PC-9 (cell line): Measurements from ENCODE around the gene GORASP1. TPM values are rescaled to one million over a fixed set of nuclear protein-coding genes. Genes with fewer than 3 reads are reported as not detected.

Experiments
- BruUV-seq: library from RNA; stranded (reverse); fragments of 400-500 nt; replicated peaks from 2 replicates; lab custom pipeline; 2021; lab: Mats Ljungman, UMichigan
- CTCF ChIA-PET: fragments of 300-600 bp; sonication (Branson Sonifier 250); formaldehyde crosslinking; loops from one replicate; lab custom pipeline; 2022; ENCODE audit warnings: antibody characterized with exemption; lab: Charles Lee
- POLR2A ChIA-PET: fragments of 300-600 bp; sonication (Branson Sonifier 250); formaldehyde crosslinking; loops from one replicate; lab custom pipeline; 2022; ENCODE audit warnings: antibody characterized with exemption; ENCODE audit not compliant: unreplicated experiment; lab: Charles Lee
- DNase-seq, 2 experiments: peaks; one replicate each; pipeline versions ENCODE4 v3.0.0 to v3.0.0-alpha.2; 2015 to 2022; ENCODE audit warnings: mixed read lengths in 1 of 2
- H2AFZ ChIP-seq: fragments of 200-600 bp; sonication (generic); 2 replicates; pipeline ENCODE4 v1.8.1; 2017; ENCODE audit warnings: antibody characterized with exemption
- H3F3A ChIP-seq: fragments of 200-600 bp; sonication (generic); 2 replicates; pipeline ENCODE4 v1.8.1; 2017; ENCODE audit warnings: antibody characterized with exemption, mild to moderate bottlenecking, low read depth; ENCODE audit not compliant: insufficient read depth
- H3K27ac ChIP-seq: fragments of 200-600 bp; sonication (generic); 2 replicates; pipeline ENCODE4 v1.6.1; 2016; ENCODE audit warnings: mixed run types
- H3K27me3 ChIP-seq: fragments of 200-600 bp; sonication (generic); 2 replicates; pipeline ENCODE4 v1.6.1; 2016; ENCODE audit warnings: low read depth, mixed run types; ENCODE audit not compliant: insufficient read depth
- H3K36me3 ChIP-seq: fragments of 200-600 bp; sonication (generic); 2 replicates; pipeline ENCODE4 v1.6.1; 2016; ENCODE audit warnings: low read depth, mixed run types
- H3K4me1 ChIP-seq: fragments of 200-600 bp; sonication (generic); replicated peaks from 2 replicates; pipeline ENCODE4 v1.6.1; 2016; ENCODE audit warnings: mixed run types; ENCODE audit not compliant: insufficient read depth
- H3K4me2 ChIP-seq: fragments of 200-600 bp; sonication (generic); 2 replicates; pipeline ENCODE4 v1.6.1; 2017; ENCODE audit warnings: mixed run types
- H3K4me3 ChIP-seq: fragments of 200-600 bp; sonication (generic); 2 replicates; pipeline ENCODE4 v1.6.1; 2016; ENCODE audit warnings: mixed run types
- H3K79me2 ChIP-seq: fragments of 200-600 bp; sonication (generic); 2 replicates; pipeline ENCODE4 v1.6.1; 2017; ENCODE audit warnings: low read depth, mixed run types
- H3K9me2 ChIP-seq: fragments of 200-600 bp; sonication (generic); 2 replicates; pipeline ENCODE4 v1.8.1; 2017; ENCODE audit warnings: mild to moderate bottlenecking; ENCODE audit not compliant: insufficient read depth
- H3K9me3 ChIP-seq: fragments of 200-600 bp; sonication (generic); 2 replicates; pipeline ENCODE4 v1.8.1; 2016; ENCODE audit warnings: low read depth; ENCODE audit not compliant: insufficient read depth
- H4K20me1 ChIP-seq: fragments of 200-600 bp; sonication (generic); 2 replicates; pipeline ENCODE4 v1.8.1; 2017; ENCODE audit not compliant: insufficient read depth
- CTCF ChIP-seq: fragments of 200-600 bp; sonication (generic); conservative IDR thresholded peaks from 2 replicates; pipeline ENCODE4 v1.6.1; 2017; ENCODE audit warnings: mixed run types, antibody characterized with exemption, mild to moderate bottlenecking, moderate library complexity
- EZH2 ChIP-seq: fragments of 200-600 bp; sonication (generic); IDR thresholded peaks from 2 replicates; pipeline ENCODE4 v1.8.0; 2017; ENCODE audit warnings: antibody characterized with exemption, low read depth
- intact Hi-C: fragments of 100-400 bp; cut with micrococcal nuclease; formaldehyde crosslinking; loops from one replicate; pipeline ENCODE4 v1.10.0; 2022; ENCODE audit not compliant: unreplicated experiment
- total RNA-seq: library from RNA; stranded (reverse); gene quantifications from 2 replicates; pipeline ENCODE4 v1.2.3, GENCODE V29; 2021

The GORASP1 gene
- total RNA-seq, 1 experiment from 2014 or later = 43.4 TPM

- TF ChIP-seq EZH2 (no peak), CTCF (no peak)
- intact Hi-C loops = no loop called here
- Histone ChIP-seq H3K27me3 (no peaks in the 10 kb centered on the region), H3K36me3 (peaks cover 3% of the 10 kb centered on the region; the same call in 1 of the 2 replicates), H2AFZ (no peak overlapping the region), H3K27ac (no peak overlapping the region), H3K9me3 (no peaks in the 10 kb centered on the region), H3F3A (peaks cover 7% of the 10 kb centered on the region; the same call in 1 of the 2 replicates), H3K4me2 (no peak overlapping the region), H3K4me1 (peaks cover 16% of the 10 kb centered on the region), H4K20me1 (peaks cover 8% of the 10 kb centered on the region; the same call in 1 of the 2 replicates), H3K79me2 (peaks cover 27% of the 10 kb centered on the region), H3K9me2 (no peaks in the 10 kb centered on the region), H3K4me3 (no peak overlapping the region)
- POLR2A ChIA-PET = no interaction called here
- CTCF ChIA-PET = no interaction called here
- DNase-seq = no peak
- no TSS peak for BruUV-seq
These were observed 3.5 kb downstream of the GORASP1 start for GRCh38 chr3:39103791-39104552.

GRCh38 chr3:39103324-39103693, 4.1 kb downstream of the GORASP1 start:
- Histone ChIP-seq H3K79me2 (peaks cover 27% of the 10 kb centered on the region), H3K36me3 (peaks cover 3% of the 10 kb centered on the region; the same call in 1 of the 2 replicates), H3K27me3 (no peaks in the 10 kb centered on the region), H2AFZ (no peak overlapping the region), H3K27ac (no peak overlapping the region), H4K20me1 (peaks cover 8% of the 10 kb centered on the region; the same call in 1 of the 2 replicates), H3K4me2 (no peak overlapping the region), H3K9me2 (no peaks in the 10 kb centered on the region), H3K9me3 (no peaks in the 10 kb centered on the region), H3F3A (peaks cover 7% of the 10 kb centered on the region; the same call in 1 of the 2 replicates), H3K4me1 (peaks cover 16% of the 10 kb centered on the region), H3K4me3 (no peak overlapping the region)
- ChIA-PET POLR2A (no interaction called here), CTCF (no interaction called here)
- TF ChIP-seq CTCF = no peak
- TF ChIP-seq EZH2 = no peak
- DNase-seq = no peak
- intact Hi-C loops = no loop called here
- BruUV-seq = no TSS peak

- ChIA-PET POLR2A (no interaction called here), CTCF (no interaction called here)
- TF ChIP-seq CTCF (no peak), EZH2 (no peak)
- Histone ChIP-seq H3K36me3 (peaks cover 3% of the 10 kb centered on the region; the same call in 1 of the 2 replicates), H3K4me1 (peaks cover 16% of the 10 kb centered on the region), H3K4me2 (no peak overlapping the region), H4K20me1 (peaks cover 8% of the 10 kb centered on the region; the same call in 1 of the 2 replicates), H3K27ac (no peak overlapping the region), H3F3A (peaks cover 7% of the 10 kb centered on the region; the same call in 1 of the 2 replicates), H3K9me3 (no peaks in the 10 kb centered on the region), H3K27me3 (no peaks in the 10 kb centered on the region), H3K79me2 (peaks cover 27% of the 10 kb centered on the region), H3K9me2 (no peaks in the 10 kb centered on the region), H2AFZ (no peak overlapping the region), H3K4me3 (no peak overlapping the region)
- no peak for DNase-seq
- intact Hi-C loops = no loop called here
- BruUV-seq = no TSS peak
These were observed 4.7 kb downstream of the GORASP1 start for GRCh38 chr3:39102504-39103323.
